Measurements from ENCODE around the gene NCBP2L.
A peak's percentile ranks its signal among the peaks of the same experiment; 100 is the strongest.

The NCBP2L gene

GRCh38 chrX:107826238-107827029, 48.9 kb downstream of the NCBP2L start:
- no peak for TF ChIP-seq HDGF (IDR thresholded peaks at IDR 0.05; ENCODE audit: borderline replicate concordance)
- peak; percentile 65; the same call in 1 of the 2 replicates for TF ChIP-seq LEF1 (IDR thresholded peaks at IDR 0.05; ENCODE audit: borderline replicate concordance)
- TF ChIP-seq BHLHE40 (IDR thresholded peaks at IDR 0.05; ENCODE audit: borderline replicate concordance): no peak
- ChIA-PET CTCF (interaction anchor here (1.1 kb wide), 1 partner anchor 24 kb away, joined by 3 read pairs; no protein-coding TSS in a partner anchor), POLR2A (interaction anchor here (0.7 to 1.4 kb wide), 3 partner anchors 12 to 51 kb away, joined by 3 to 4 read pairs (median 3); partner anchors contain the start of genes NCBP2L and TSC22D3)
- peak; percentile 80 for DNase-seq (ENCODE audit: extremely low spot score)

DNA sequence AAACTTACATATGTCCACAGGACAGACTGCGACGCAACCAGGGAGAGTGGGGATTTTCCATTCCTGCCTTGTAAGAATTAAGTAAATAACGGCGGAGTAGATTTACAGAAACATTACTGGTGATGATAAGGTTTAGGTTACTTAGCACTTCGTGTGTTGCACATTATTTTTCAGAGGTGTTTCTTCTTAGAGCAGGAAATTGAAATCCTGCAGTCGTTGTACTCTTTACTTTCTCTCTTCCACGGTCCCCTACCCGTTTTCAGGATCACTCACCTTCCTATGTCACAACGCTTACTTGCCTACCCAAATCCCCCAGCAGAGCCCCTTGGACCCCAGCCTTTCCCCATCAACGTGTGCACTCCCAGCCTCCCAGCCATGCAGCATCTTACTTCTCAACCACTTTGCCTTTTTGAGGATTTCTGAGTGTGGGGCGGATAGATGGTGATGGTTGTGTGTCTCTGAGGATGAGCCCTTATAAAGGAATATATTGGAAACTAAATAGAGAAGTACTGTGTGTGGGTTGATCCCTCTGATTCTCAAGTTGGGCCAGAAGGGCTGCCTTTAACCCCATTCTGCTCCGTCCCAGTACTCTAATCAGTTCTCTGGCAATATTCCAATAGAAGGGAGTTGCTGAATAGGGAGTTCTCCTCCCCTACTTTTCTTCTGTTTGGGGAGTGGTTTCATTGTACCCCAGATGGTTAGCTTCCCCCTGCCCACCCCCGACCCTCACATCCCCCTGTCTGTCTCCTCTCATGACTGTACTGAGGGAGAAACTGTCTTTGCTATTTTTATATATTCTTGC, 49.7 kb downstream of the NCBP2L start:
- TF ChIP-seq TARDBP (IDR thresholded peaks at IDR 0.05): no peak
- peak; percentile 80 for TF ChIP-seq L3MBTL2 (conservative IDR thresholded peaks at IDR 0.05)
- POLR2A ChIA-PET: interaction anchor here (1.3 to 1.4 kb wide), 2 partner anchors 11 to 50 kb away, joined by 3 read pairs; partner anchors contain the start of gene NCBP2L
- CTCF ChIA-PET: no interaction called here
- peak; percentile 29 for DNase-seq (ENCODE audit: extremely low spot score)

DNA sequence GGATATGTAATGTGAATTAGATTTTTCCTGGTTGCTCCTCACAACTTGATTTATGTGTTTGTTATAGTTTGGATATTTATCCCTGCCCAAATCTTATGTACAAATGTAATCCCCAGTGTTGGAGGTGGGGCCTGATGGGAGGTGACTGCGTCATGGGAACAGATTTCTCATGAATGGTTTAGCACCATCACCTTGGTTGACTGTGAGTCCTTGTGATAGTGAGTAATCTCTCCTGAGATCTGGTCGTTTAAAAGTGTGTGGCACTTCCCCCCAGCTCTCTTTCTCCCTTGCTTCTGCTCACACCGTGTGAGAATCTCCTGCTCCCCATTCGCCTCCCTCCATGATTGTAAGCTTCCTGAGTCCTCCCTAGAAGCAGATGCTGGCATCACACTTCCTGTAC, 50.3 kb downstream of the NCBP2L start:
- TF ChIP-seq SUZ12 (IDR thresholded peaks at IDR 0.05) (no peak), TARDBP (IDR thresholded peaks at IDR 0.05) (no peak), FOXK2 (IDR thresholded peaks at IDR 0.05) (no peak), ELF4 (IDR thresholded peaks at IDR 0.05) (no peak), FOXA1 (IDR thresholded peaks at IDR 0.05) (no peak), L3MBTL2 (conservative IDR thresholded peaks at IDR 0.05) (no peak), SP1 (IDR thresholded peaks at IDR 0.05) (no peak), FOXM1 (IDR thresholded peaks at IDR 0.05; ENCODE audit: borderline replicate concordance) (no peak), CTBP1 (IDR thresholded peaks at IDR 0.05; ENCODE audit: borderline replicate concordance) (no peak), ARNT (IDR thresholded peaks at IDR 0.05) (no peak), BHLHE40 (IDR thresholded peaks at IDR 0.05; ENCODE audit: borderline replicate concordance) (no peak), ZNF384 (IDR thresholded peaks at IDR 0.05) (no peak), PKNOX1 (IDR thresholded peaks at IDR 0.05) (no peak), LEF1 (IDR thresholded peaks at IDR 0.05; ENCODE audit: borderline replicate concordance) (no peak)
- CTCF ChIA-PET: interaction anchor here (1.4 kb wide), 1 partner anchor 50 kb away, joined by 3 read pairs; the partner anchor contains the start of gene NCBP2L
- POLR2A ChIA-PET: interaction anchor here (0.6 kb wide), 1 partner anchor 87 kb away, joined by 3 read pairs; no protein-coding TSS in a partner anchor

DNA sequence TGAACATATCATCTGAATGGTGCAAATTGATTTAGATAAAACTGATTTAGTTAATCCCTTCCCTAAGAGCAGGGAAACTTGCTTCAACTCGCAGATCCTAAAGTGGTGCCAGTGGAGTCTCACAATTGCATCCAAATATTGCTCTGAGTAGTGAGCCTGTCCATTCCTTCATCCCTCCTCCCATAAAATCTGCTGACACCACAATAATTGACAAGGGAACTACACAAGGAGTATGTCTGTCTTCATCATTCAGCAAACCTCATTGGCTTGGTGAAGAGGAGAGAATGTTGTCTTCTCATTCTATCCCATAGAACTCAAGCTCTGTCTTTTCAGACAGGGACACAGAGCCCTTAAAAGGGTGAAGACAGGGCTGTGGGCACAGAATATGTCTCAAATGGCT, 52.3 kb downstream of the NCBP2L start:
- TF ChIP-seq NFRKB (IDR thresholded peaks at IDR 0.05) (no peak), ARNT (IDR thresholded peaks at IDR 0.05) (no peak), ELF4 (IDR thresholded peaks at IDR 0.05) (no peak), LEF1 (IDR thresholded peaks at IDR 0.05; ENCODE audit: borderline replicate concordance) (no peak), FOXM1 (IDR thresholded peaks at IDR 0.05; ENCODE audit: borderline replicate concordance) (no peak), CTBP1 (IDR thresholded peaks at IDR 0.05; ENCODE audit: borderline replicate concordance) (no peak), HDGF (IDR thresholded peaks at IDR 0.05; ENCODE audit: borderline replicate concordance) (no peak), FOXK2 (IDR thresholded peaks at IDR 0.05) (no peak), BHLHE40 (IDR thresholded peaks at IDR 0.05; ENCODE audit: borderline replicate concordance) (no peak), SP1 (IDR thresholded peaks at IDR 0.05) (no peak), L3MBTL2 (conservative IDR thresholded peaks at IDR 0.05) (no peak), TARDBP (IDR thresholded peaks at IDR 0.05) (no peak), ZNF384 (IDR thresholded peaks at IDR 0.05) (no peak), FOXA1 (IDR thresholded peaks at IDR 0.05) (no peak)
- CTCF ChIA-PET: no interaction called here
- POLR2A ChIA-PET: no interaction called here
- DNase-seq (ENCODE audit: extremely low spot score): no peak

More for the DNA sequence above, 50.3 kb downstream of the NCBP2L start:
- DNase-seq (ENCODE audit: extremely low spot score): no peak

DNA sequence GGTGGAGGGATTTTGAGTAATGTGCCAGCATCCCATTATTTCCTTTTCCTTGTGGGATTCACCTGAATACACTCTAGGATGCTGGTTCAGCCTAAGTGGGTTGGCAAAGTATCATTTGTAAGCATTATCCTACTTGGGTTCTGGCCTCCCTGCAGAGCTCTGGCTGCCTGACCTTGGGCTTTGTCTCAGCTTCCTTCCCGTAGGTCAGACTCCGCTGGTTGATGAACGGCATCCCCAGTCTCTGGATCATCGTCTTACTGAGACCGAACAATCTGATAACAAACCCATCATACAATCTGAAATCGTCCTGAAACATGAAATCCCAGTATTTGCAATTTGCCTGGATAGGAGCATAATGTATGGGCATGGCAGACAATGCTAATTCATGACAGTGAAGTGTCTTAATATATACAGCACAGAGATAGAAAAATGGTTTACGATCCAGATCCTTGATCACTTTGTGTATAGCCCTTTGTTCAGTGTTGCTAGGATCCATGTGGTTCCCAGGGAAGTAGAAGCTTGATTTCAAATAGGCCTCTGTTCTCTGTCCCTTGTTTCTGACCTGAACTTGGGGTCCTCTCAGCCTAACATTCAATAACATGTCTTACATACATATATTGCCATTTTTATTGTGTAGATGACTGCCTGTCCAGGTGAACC, 53.7 kb downstream of the NCBP2L start:
- no peak for DNase-seq (ENCODE audit: extremely low spot score)
- TF ChIP-seq BHLHE40 (IDR thresholded peaks at IDR 0.05; ENCODE audit: borderline replicate concordance) (no peak), TARDBP (IDR thresholded peaks at IDR 0.05) (no peak), ARNT (IDR thresholded peaks at IDR 0.05) (no peak), L3MBTL2 (conservative IDR thresholded peaks at IDR 0.05) (no peak), HDGF (IDR thresholded peaks at IDR 0.05; ENCODE audit: borderline replicate concordance) (no peak), SP1 (IDR thresholded peaks at IDR 0.05) (no peak), FOXK2 (IDR thresholded peaks at IDR 0.05) (no peak), PKNOX1 (IDR thresholded peaks at IDR 0.05) (no peak), LEF1 (IDR thresholded peaks at IDR 0.05; ENCODE audit: borderline replicate concordance) (no peak)
- ChIA-PET POLR2A (no interaction called here), CTCF (interaction anchor here (0.7 kb wide), 1 partner anchor 170 kb away, joined by 3 read pairs; no protein-coding TSS in a partner anchor)
